HepG2 (cell line): ENCODE data around the gene FAM81B. TPM values are rescaled to one million over a fixed set of nuclear protein-coding genes. Genes with fewer than 3 reads are reported as not detected.

ENCODE experiments used
- ATAC-seq: fragments of 200-7000 bp; cut with Tn5 transposase; 3 replicates; pipeline ENCODE4 v1.9.1; 2020; ENCODE audit warnings: mild to moderate bottlenecking, moderate library complexity
- BruUV-seq: library from RNA; stranded (reverse); fragments of 400-500 nt; replicated peaks from 2 replicates; lab custom pipeline; 2021; lab: Mats Ljungman, UMichigan
- CTCF ChIA-PET: fragments of 300-600 bp; formaldehyde crosslinking; extraction: SDS; loops from one replicate; lab custom pipeline; 2021; ENCODE audit warnings: low total read pairs, inconsistent platforms, low intra/inter-chr PET ratio; lab: Yijun Ruan, JAX
- POLR2A ChIA-PET: fragments of 350-600 bp; sonication (Branson Sonifier 250); formaldehyde crosslinking; loops from one replicate; lab custom pipeline; 2020; ENCODE audit warnings: antibody characterized with exemption, inconsistent platforms; lab: Yijun Ruan, JAX
- DNase-seq: peaks from one replicate; pipeline ENCODE4 v3.0.0-alpha.2; 2015; ENCODE audit warnings: low spot score
- FAIRE-seq: peaks from 3 replicates; lab custom pipeline; 2011; peaks lifted over from hg19 to GRCh38; lab: Jason Lieb, UNC
- H2AFZ ChIP-seq: one replicate; pipeline ENCODE4 v1.6.1; 2011; ENCODE audit warnings: low read length, inconsistent platforms
- H3K27ac ChIP-seq: fragments of 300-600 bp; 3 replicates; pipeline ENCODE4 v1.8.0; 2011; ENCODE audit warnings: mixed run types, mild to moderate bottlenecking, mixed read lengths, low read length, inconsistent platforms; ENCODE audit not compliant: insufficient read depth; ENCODE audit errors: extremely low read length
- H3K27me3 ChIP-seq, 2 experiments: fragments of 200-600 bp in 1 of 2; 2 replicates in 1 of 2; 3 replicates in 1 of 2; pipeline versions ENCODE4 v1.6.0 to v1.8.0; 2011; ENCODE audit warnings: low read length in 2 of 2, mild to moderate bottlenecking in 2 of 2, moderate library complexity in 2 of 2, inconsistent platforms in 1 of 2; ENCODE audit not compliant: insufficient read depth in 2 of 2, control insufficient read depth in 1 of 2
- H3K36me3 ChIP-seq, 2 experiments: fragments of 200-600 bp in 1 of 2; replicated peaks in 1 of 2; 2 replicates in 1 of 2; 3 replicates in 1 of 2; pipeline versions ENCODE4 v1.5.1 to v1.8.0; 2011; ENCODE audit warnings: low read length in 2 of 2, inconsistent platforms in 1 of 2; ENCODE audit not compliant: insufficient read depth in 2 of 2, control insufficient read depth in 1 of 2
- H3K4me1 ChIP-seq: 2 replicates; pipeline ENCODE4 v1.5.1; 2012; ENCODE audit warnings: low read length, inconsistent platforms; ENCODE audit not compliant: insufficient read depth
- H3K4me2 ChIP-seq: 2 replicates; pipeline ENCODE4 v1.6.0; 2011; ENCODE audit warnings: low read depth, low read length, inconsistent platforms
- H3K4me3 ChIP-seq, 3 experiments: fragments of 200-600 bp in 1 of 3; sonication (generic), shearing (Covaris generic) in 1 of 3; replicated peaks in 1 of 3; 2 replicates each; pipeline ENCODE4 v1.5.1; 2011 to 2016; ENCODE audit warnings: low read length in 3 of 3, inconsistent platforms in 2 of 3, low read depth in 2 of 3, mild to moderate bottlenecking in 2 of 3, control low read depth in 1 of 3, mixed read lengths in 1 of 3; ENCODE audit not compliant: insufficient read depth in 1 of 3
- H3K79me2 ChIP-seq: one replicate; pipeline ENCODE4 v1.6.1; 2011; ENCODE audit warnings: low read length, inconsistent platforms; ENCODE audit not compliant: insufficient read depth
- H3K9ac ChIP-seq: 2 replicates; pipeline ENCODE4 v1.6.0; 2011; ENCODE audit warnings: mild to moderate bottlenecking, low read depth, low read length, inconsistent platforms; ENCODE audit not compliant: insufficient read depth
- H3K9me3 ChIP-seq: 2 replicates; pipeline ENCODE4 v1.5.1; 2012; ENCODE audit warnings: mild to moderate bottlenecking, low read length
- H4K20me1 ChIP-seq: 2 replicates; pipeline ENCODE4 v1.6.0; 2011; ENCODE audit warnings: inconsistent platforms, mild to moderate bottlenecking, low read length, moderate library complexity; ENCODE audit not compliant: insufficient read depth
- DDIT3 ChIP-seq: sonication (generic); formaldehyde crosslinking; IDR thresholded peaks from 2 replicates; pipeline ENCODE4 v1.4.0; 2020; ENCODE audit warnings: mild to moderate bottlenecking, missing genetic modification reagents
- ISL2 ChIP-seq: sonication (generic); formaldehyde crosslinking; IDR thresholded peaks from 2 replicates; pipeline ENCODE4 v1.5.0; 2020; ENCODE audit warnings: missing genetic modification reagents
- PLSCR1 ChIP-seq: sonication (generic); formaldehyde crosslinking; IDR thresholded peaks from 2 replicates; pipeline ENCODE4 v1.5.0; 2020; ENCODE audit warnings: missing genetic modification reagents, mild to moderate bottlenecking, borderline replicate concordance
- PRDM4 ChIP-seq: sonication (generic); formaldehyde crosslinking; IDR thresholded peaks from 2 replicates; pipeline ENCODE4 v1.9.0; 2021; ENCODE audit warnings: missing genetic modification reagents, borderline replicate concordance
- RFXANK ChIP-seq: IDR thresholded peaks from 2 replicates; pipeline ENCODE4 v1.6.1; 2016
- RORA ChIP-seq: sonication (generic); formaldehyde crosslinking; IDR thresholded peaks from 2 replicates; pipeline ENCODE4 v1.5.0; 2020; ENCODE audit warnings: mild to moderate bottlenecking, missing genetic modification reagents, moderate library complexity
- TFAP4 ChIP-seq: sonication (generic); IDR thresholded peaks from 2 replicates; pipeline ENCODE4 v1.6.1; 2016; ENCODE audit warnings: low read depth, borderline replicate concordance
- TOE1 ChIP-seq: sonication (generic); formaldehyde crosslinking; IDR thresholded peaks from 2 replicates; pipeline ENCODE4 v1.4.0; 2020; ENCODE audit warnings: mild to moderate bottlenecking, missing genetic modification reagents
- ZBTB14 ChIP-seq: sonication (generic); formaldehyde crosslinking; IDR thresholded peaks from 2 replicates; pipeline ENCODE4 v1.4.0; 2020; ENCODE audit warnings: missing genetic modification reagents
- ZBTB33 ChIP-seq: sonication (generic); formaldehyde crosslinking; IDR thresholded peaks from 2 replicates; pipeline ENCODE4 v1.4.0; 2020; ENCODE audit warnings: missing genetic modification reagents
- ZMYM4 ChIP-seq: sonication (generic); formaldehyde crosslinking; IDR thresholded peaks from 2 replicates; pipeline ENCODE4 v1.8.1; 2023; ENCODE audit warnings: mild to moderate bottlenecking, missing genetic modification reagents
- ZNF383 ChIP-seq: sonication (generic); formaldehyde crosslinking; IDR thresholded peaks from 2 replicates; pipeline ENCODE4 v1.4.0; 2020; ENCODE audit warnings: missing genetic modification reagents, mild to moderate bottlenecking, borderline replicate concordance
- ZNF44 ChIP-seq: sonication (generic); formaldehyde crosslinking; IDR thresholded peaks from 2 replicates; pipeline ENCODE4 v1.5.1; 2020; ENCODE audit warnings: mild to moderate bottlenecking, missing genetic modification reagents
- ZNF704 ChIP-seq: sonication (generic); formaldehyde crosslinking; IDR thresholded peaks from 2 replicates; pipeline ENCODE4 v1.8.1; 2023; ENCODE audit warnings: mild to moderate bottlenecking, inconsistent platforms, moderate library complexity, missing genetic modification reagents, borderline replicate concordance
- ZNF878 ChIP-seq: sonication (generic); formaldehyde crosslinking; IDR thresholded peaks from 2 replicates; pipeline ENCODE4 v1.8.1; 2023; ENCODE audit warnings: mild to moderate bottlenecking, missing genetic modification reagents, moderate library complexity
- WGBS: methylation state at CpG from one replicate; pipeline ENCODE4 v1.1.6; 2017; ENCODE audit warnings: low lambda C conversion rate; 5-methylcytosine and 5-hydroxymethylcytosine counted together
- in situ Hi-C: cut with HindIII; loops from 2 replicates; pipeline ENCODE4 v1.10.0; 2017; ENCODE audit warnings: low pct_unique_long_range_greater_than_20kb; ENCODE audit not compliant: extremely low pct_ligation_motif_present
- intact Hi-C: fragments of 100-400 bp; cut with micrococcal nuclease; formaldehyde crosslinking; loops from one replicate; pipeline ENCODE4 v1.10.0; 2022; ENCODE audit not compliant: unreplicated experiment
- polyA plus RNA-seq, 8 experiments: library from polyadenylated mRNA; depleted of rRNA in 3 of 8; stranded (reverse) in 7 of 8; unstranded in 1 of 8; fragments of >200 nt; fragmentation: Illumina TruSeq in 4 of 8; extraction: Trizol in 4 of 8; gene quantifications; 2 replicates each; pipeline versions ENCODE4 v1.2.1 to v1.2.3, GENCODE V29; 2011 to 2016; ENCODE audit warnings: low read depth in 4 of 8, missing spikeins in 1 of 8, mixed read lengths in 1 of 8; ENCODE audit not compliant: insufficient read depth in 1 of 8
- total RNA-seq, 5 experiments: library from RNA; depleted of rRNA; stranded (reverse); fragments of >200 nt; fragmentation: Illumina TruSeq; extraction: Trizol; gene quantifications; 2 replicates each; pipeline ENCODE4 v1.2.3, GENCODE V29; 2016; ENCODE audit warnings: low read depth in 1 of 5

Gene FAM81B
- total and polyA plus RNA-seq, 2 of the 13 experiments (the other 11 are each of a cell fraction or from before 2014, with no cell fraction given) = not detected

- intact Hi-C loops = no loop called here
Observed at GRCh38 chr5:95486191-95486590, 95.0 kb downstream of the FAM81B start.

More at GRCh38 chr5:95486191-95486590, 95.0 kb downstream of the FAM81B start:
- POLR2A ChIA-PET = no interaction called here
- no peak overlapping the region for H2AFZ ChIP-seq
- no peak overlapping the region for H3K4me3 ChIP-seq
- no peaks in the 10 kb centered on the region for H3K79me2 ChIP-seq
- H3K27me3 ChIP-seq = no peaks in the 10 kb centered on the region
- in situ Hi-C loops = no loop called here
- H3K36me3 ChIP-seq = peaks cover 12 to 64% of the 10 kb centered on the region in 2 experiments
- BruUV-seq = no TSS peak
- CTCF ChIA-PET = no interaction called here
- no peak; the same call in 2 of the 3 replicates for ATAC-seq
- H3K4me2 ChIP-seq = no peak overlapping the region
- no peak for TF ChIP-seq ZNF704
- no peak for TF ChIP-seq DDIT3 (CRISPR knock-in tag)
- TF ChIP-seq ISL2 (CRISPR knock-in tag) = no peak
- TF ChIP-seq ZMYM4 = no peak
- TF ChIP-seq PLSCR1 (CRISPR knock-in tag) = no peak
- TF ChIP-seq TFAP4 = no peak
- TF ChIP-seq ZNF878 (CRISPR knock-in tag) = no peak
- no peak for TF ChIP-seq ZNF44 (CRISPR knock-in tag)
- TF ChIP-seq TOE1 (CRISPR knock-in tag) = no peak
- TF ChIP-seq ZNF383 = no peak
- TF ChIP-seq RFXANK (CRISPR knock-in tag) = no peak
- no peak for TF ChIP-seq ZBTB33 (CRISPR knock-in tag)
- no peak for TF ChIP-seq PRDM4 (CRISPR knock-in tag)
- TF ChIP-seq RORA (CRISPR knock-in tag) = no peak
- no peak for TF ChIP-seq ZBTB14
- TF ChIP-seq, all 625 proteins: peak for 0
- no peak overlapping the region for H3K9ac ChIP-seq
- H3K4me1 ChIP-seq = no peaks in the 10 kb centered on the region
- H3K9me3 ChIP-seq = peaks cover 5% of the 10 kb centered on the region; the same call in 1 of the 2 replicates
- H4K20me1 ChIP-seq = no peaks in the 10 kb centered on the region
- DNase-seq (no peak), FAIRE-seq (no peak)
- H3K27ac ChIP-seq = no peak overlapping the region
- WGBS = 100% methylated on average over 2 of the region's 2 CpGs
